K562 (cell line): ENCODE measurements around the gene WDR54. TPM values are rescaled to one million over a fixed set of nuclear protein-coding genes. Genes with fewer than 3 reads are reported as not detected.

Experiments
- ATAC-seq: fragments of 200-7000 bp; cut with Tn5 transposase; 3 replicates; pipeline ENCODE4 v1.9.1; 2020; ENCODE audit warnings: moderate library complexity
- BruUV-seq: library from RNA; stranded (reverse); fragments of 400-500 nt; replicated peaks from 2 replicates; lab custom pipeline; 2021; lab: Mats Ljungman, UMichigan
- CTCF ChIA-PET: fragments of 300-600 bp; formaldehyde crosslinking; extraction: SDS; loops from one replicate; lab custom pipeline; 2021; ENCODE audit warnings: low intra/inter-chr PET ratio; lab: Yijun Ruan, JAX
- POLR2A ChIA-PET: fragments of 300-600, 350-650 bp; sonication (Branson Sonifier 250); formaldehyde crosslinking; extraction: SDS; loops from one replicate; lab custom pipeline; 2021; ENCODE audit warnings: antibody characterized with exemption, inconsistent platforms; lab: Yijun Ruan, JAX
- DNase-seq, 4 experiments: peaks; one replicate each; pipeline versions ENCODE4 v3.0.0 to v3.0.0-alpha.2; 2011 to 2018; ENCODE audit warnings: low spot score in 3 of 4, mixed read lengths in 3 of 4; ENCODE audit errors: extremely low read depth in 1 of 4
- FAIRE-seq: peaks from 2 replicates; lab custom pipeline; 2011; peaks lifted over from hg19 to GRCh38; lab: Jason Lieb, UNC
- H2AFZ ChIP-seq: 2 replicates; pipeline ENCODE4 v1.6.0; 2011; ENCODE audit warnings: low read depth, low read length, control low read depth, inconsistent platforms
- H3K27ac ChIP-seq: fragments of 200-600 bp; 3 replicates; pipeline ENCODE4 v1.8.0; 2011; ENCODE audit warnings: low read depth, mild to moderate bottlenecking, control low read depth, inconsistent platforms, low read length, moderate library complexity, mixed read lengths; ENCODE audit errors: extremely low read depth
- H3K27me3 ChIP-seq, 2 experiments: fragments of 300-600 bp in 1 of 2; 2 replicates in 1 of 2; 3 replicates in 1 of 2; pipeline versions ENCODE4 v1.6.0 to v1.8.0; 2011; ENCODE audit warnings: inconsistent platforms in 2 of 2, low read length in 2 of 2, mild to moderate bottlenecking in 1 of 2, mixed read lengths in 1 of 2, moderate library complexity in 1 of 2; ENCODE audit not compliant: control insufficient read depth in 2 of 2, insufficient read depth in 2 of 2
- H3K36me3 ChIP-seq: fragments of 300-600 bp; 3 replicates; pipeline ENCODE4 v1.8.0; 2011; ENCODE audit warnings: mild to moderate bottlenecking, low read length, inconsistent platforms; ENCODE audit not compliant: control insufficient read depth, insufficient read depth
- H3K4me1 ChIP-seq, 2 experiments: fragments of 200-600 bp in 1 of 2; replicated peaks in 1 of 2; 2 replicates in 1 of 2; 3 replicates in 1 of 2; pipeline versions ENCODE4 v1.5.1 to v1.8.0; 2011; ENCODE audit warnings: inconsistent platforms in 2 of 2, low read length in 2 of 2, mild to moderate bottlenecking in 1 of 2, mixed read lengths in 1 of 2, moderate library complexity in 1 of 2; ENCODE audit not compliant: control insufficient read depth in 2 of 2, insufficient read depth in 2 of 2
- H3K4me2 ChIP-seq: 2 replicates; pipeline ENCODE4 v1.6.1; 2011; ENCODE audit warnings: low read length, control low read depth, inconsistent platforms, mixed read lengths; ENCODE audit not compliant: insufficient read depth
- H3K4me3 ChIP-seq: fragments of 200-600 bp; sonication (generic), shearing (Covaris generic); 2 replicates; pipeline ENCODE4 v1.5.1; 2016; ENCODE audit warnings: control low read depth, inconsistent platforms
- H3K79me2 ChIP-seq: fragments of 200-600 bp; 3 replicates; pipeline ENCODE4 v1.8.0; 2011; ENCODE audit warnings: low read length, inconsistent platforms; ENCODE audit not compliant: control insufficient read depth, insufficient read depth
- H3K9ac ChIP-seq, 2 experiments: 2 replicates each; pipeline versions ENCODE4 v1.6.0 to v1.6.1; 2011; ENCODE audit warnings: low read depth in 2 of 2, low read length in 2 of 2, control low read depth in 1 of 2, inconsistent platforms in 1 of 2, mild to moderate bottlenecking in 1 of 2, mixed read lengths in 1 of 2; ENCODE audit not compliant: insufficient read depth in 1 of 2
- H3K9me1 ChIP-seq: one replicate; pipeline ENCODE4 v1.6.0; 2011; ENCODE audit warnings: inconsistent platforms, mild to moderate bottlenecking, low read length, moderate library complexity; ENCODE audit not compliant: control insufficient read depth, insufficient read depth
- H3K9me3 ChIP-seq: replicated peaks from 2 replicates; pipeline ENCODE4 v1.5.1; 2011; ENCODE audit warnings: low read depth, low read length, inconsistent platforms; ENCODE audit not compliant: control insufficient read depth, insufficient read depth
- H4K20me1 ChIP-seq: replicated peaks from 2 replicates; pipeline ENCODE4 v1.6.1; 2011; ENCODE audit warnings: low read length, inconsistent platforms, mixed read lengths; ENCODE audit not compliant: control insufficient read depth, insufficient read depth
- GTF2F1 ChIP-seq: IDR thresholded peaks from 2 replicates; pipeline ENCODE4 v1.6.1; 2011; ENCODE audit warnings: low read depth, low read length, improper control_type of control experiment
- POLR3A ChIP-seq: IDR thresholded peaks from 2 replicates; pipeline ENCODE4 v1.6.1; 2011; ENCODE audit warnings: borderline replicate concordance, mild to moderate bottlenecking, moderate library complexity; ENCODE audit not compliant: insufficient read length, insufficient read depth; ENCODE audit errors: extremely low read depth
- POU5F1 ChIP-seq: fragments of 150-350 bp; IDR thresholded peaks from 2 replicates; pipeline ENCODE4 v1.6.1; 2014; ENCODE audit warnings: borderline replicate concordance, low read length, low read depth, mild to moderate bottlenecking; ENCODE audit not compliant: partially characterized antibody
- ZNF354B ChIP-seq: fragments of 250-450 bp; sonication (Bioruptor Pico); IDR thresholded peaks from 2 replicates; pipeline ENCODE4 v1.4.0; 2020
- WGBS: fragments of 100-300 bp; shearing (Covaris generic); methylation state at CpG from one replicate; pipeline ENCODE4 v1.1.6; 2016; ENCODE audit warnings: low coverage, mixed read lengths; ENCODE audit not compliant: insufficient coverage; ENCODE audit errors: missing lambda C conversion rate; 5-methylcytosine and 5-hydroxymethylcytosine counted together
- in situ Hi-C: fragments of 300-500 bp; cut with MboI; formaldehyde crosslinking; loops from 4 replicates; pipeline ENCODE4 v1.15.0; 2018; ENCODE audit warnings: inconsistent platforms, mixed read lengths
- intact Hi-C: fragments of 100-400 bp; cut with micrococcal nuclease; formaldehyde crosslinking; loops from 2 replicates; pipeline ENCODE4 v1.14.2; 2022
- polyA plus RNA-seq, 8 experiments: library from polyadenylated mRNA; depleted of rRNA in 4 of 8; stranded (reverse) in 5 of 8; unstranded in 3 of 8; fragments of >200 nt; fragmentation: Nextera tagmentation in 2 of 8; fragmentation: Illumina TruSeq in 1 of 8; extraction: Ambion mirVana in 2 of 8; extraction: Trizol in 1 of 8; gene quantifications; 2 replicates each; pipeline versions ENCODE4 v1.2.1 to v1.2.3, GENCODE V29; 2011 to 2014; ENCODE audit warnings: inconsistent platforms in 1 of 8, missing spikeins in 1 of 8
- total RNA-seq, 7 experiments: library from RNA; depleted of rRNA in 6 of 7; stranded (reverse); fragments of >200 nt in 6 of 7; fragmentation: Illumina TruSeq in 2 of 7; extraction: Trizol in 2 of 7; gene quantifications; 2 replicates each; pipeline versions ENCODE4 v1.2.1 to v1.2.3, GENCODE V29; 2011 to 2021; ENCODE audit warnings: low replicate concordance in 1 of 7
- TF ChIP-seq, protein P1 (sequence below), 2 experiments: fragments of 450-650 bp in 1 of 2; sonication (generic) in 1 of 2; formaldehyde crosslinking in 1 of 2; IDR thresholded peaks; 2 replicates each; pipeline versions ENCODE4 v1.7.1 to v1.9.0; 2016 to 2022; ENCODE audit warnings: inconsistent platforms in 1 of 2, mild to moderate bottlenecking in 1 of 2, missing genetic modification reagents in 1 of 2
- TF ChIP-seq, protein P2 (sequence below): fragments of 250-450 bp; sonication (Bioruptor Pico); IDR thresholded peaks from 2 replicates; pipeline ENCODE4 v1.5.0; 2020; ENCODE audit warnings: mild to moderate bottlenecking, borderline replicate concordance

The WDR54 gene
- total and polyA plus RNA-seq, 9 of the 15 experiments (the other 6 are each of a cell fraction or from before 2014, with no cell fraction given), result 5.2 to 15.2 (median 7.4) TPM

DNA sequence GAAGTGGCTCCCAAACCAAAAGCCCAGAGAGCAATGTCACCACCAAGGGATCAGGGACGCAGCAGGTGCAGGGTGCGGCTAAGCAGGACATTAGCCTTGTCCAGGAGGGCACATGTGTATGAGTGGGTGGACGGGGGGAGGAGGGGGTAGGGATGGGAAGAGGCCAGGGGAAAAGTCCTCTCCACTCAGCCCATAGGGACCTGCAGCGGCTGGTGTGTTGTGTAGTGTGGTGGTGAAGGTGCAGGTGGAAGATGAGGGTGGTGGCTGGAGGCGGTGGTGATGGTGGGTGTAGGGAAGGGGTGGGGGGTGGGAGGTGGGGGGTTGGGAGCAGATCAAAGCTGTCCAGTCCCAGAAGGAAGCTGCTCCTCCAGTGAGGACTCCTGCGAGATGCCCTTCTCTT is 3.8 kb upstream of the WDR54 start:
- no peak for TF ChIP-seq ZNF354B (CRISPR knock-in tag)
- TF ChIP-seq, protein P1, sequence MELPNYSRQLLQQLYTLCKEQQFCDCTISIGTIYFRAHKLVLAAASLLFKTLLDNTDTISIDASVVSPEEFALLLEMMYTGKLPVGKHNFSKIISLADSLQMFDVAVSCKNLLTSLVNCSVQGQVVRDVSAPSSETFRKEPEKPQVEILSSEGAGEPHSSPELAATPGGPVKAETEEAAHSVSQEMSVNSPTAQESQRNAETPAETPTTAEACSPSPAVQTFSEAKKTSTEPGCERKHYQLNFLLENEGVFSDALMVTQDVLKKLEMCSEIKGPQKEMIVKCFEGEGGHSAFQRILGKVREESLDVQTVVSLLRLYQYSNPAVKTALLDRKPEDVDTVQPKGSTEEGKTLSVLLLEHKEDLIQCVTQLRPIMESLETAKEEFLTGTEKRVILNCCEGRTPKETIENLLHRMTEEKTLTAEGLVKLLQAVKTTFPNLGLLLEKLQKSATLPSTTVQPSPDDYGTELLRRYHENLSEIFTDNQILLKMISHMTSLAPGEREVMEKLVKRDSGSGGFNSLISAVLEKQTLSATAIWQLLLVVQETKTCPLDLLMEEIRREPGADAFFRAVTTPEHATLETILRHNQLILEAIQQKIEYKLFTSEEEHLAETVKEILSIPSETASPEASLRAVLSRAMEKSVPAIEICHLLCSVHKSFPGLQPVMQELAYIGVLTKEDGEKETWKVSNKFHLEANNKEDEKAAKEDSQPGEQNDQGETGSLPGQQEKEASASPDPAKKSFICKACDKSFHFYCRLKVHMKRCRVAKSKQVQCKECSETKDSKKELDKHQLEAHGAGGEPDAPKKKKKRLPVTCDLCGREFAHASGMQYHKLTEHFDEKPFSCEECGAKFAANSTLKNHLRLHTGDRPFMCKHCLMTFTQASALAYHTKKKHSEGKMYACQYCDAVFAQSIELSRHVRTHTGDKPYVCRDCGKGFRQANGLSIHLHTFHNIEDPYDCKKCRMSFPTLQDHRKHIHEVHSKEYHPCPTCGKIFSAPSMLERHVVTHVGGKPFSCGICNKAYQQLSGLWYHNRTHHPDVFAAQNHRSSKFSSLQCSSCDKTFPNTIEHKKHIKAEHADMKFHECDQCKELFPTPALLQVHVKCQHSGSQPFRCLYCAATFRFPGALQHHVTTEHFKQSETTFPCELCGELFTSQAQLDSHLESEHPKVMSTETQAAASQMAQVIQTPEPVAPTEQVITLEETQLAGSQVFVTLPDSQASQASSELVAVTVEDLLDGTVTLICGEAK (IDR thresholded peaks at IDR 0.05), result no peak
- TF ChIP-seq, protein P1 (CRISPR knock-in tag; IDR thresholded peaks at IDR 0.05), result no peak
- TF ChIP-seq POLR3A, result no peak
- TF ChIP-seq POU5F1, result no peak
- TF ChIP-seq, protein P2, sequence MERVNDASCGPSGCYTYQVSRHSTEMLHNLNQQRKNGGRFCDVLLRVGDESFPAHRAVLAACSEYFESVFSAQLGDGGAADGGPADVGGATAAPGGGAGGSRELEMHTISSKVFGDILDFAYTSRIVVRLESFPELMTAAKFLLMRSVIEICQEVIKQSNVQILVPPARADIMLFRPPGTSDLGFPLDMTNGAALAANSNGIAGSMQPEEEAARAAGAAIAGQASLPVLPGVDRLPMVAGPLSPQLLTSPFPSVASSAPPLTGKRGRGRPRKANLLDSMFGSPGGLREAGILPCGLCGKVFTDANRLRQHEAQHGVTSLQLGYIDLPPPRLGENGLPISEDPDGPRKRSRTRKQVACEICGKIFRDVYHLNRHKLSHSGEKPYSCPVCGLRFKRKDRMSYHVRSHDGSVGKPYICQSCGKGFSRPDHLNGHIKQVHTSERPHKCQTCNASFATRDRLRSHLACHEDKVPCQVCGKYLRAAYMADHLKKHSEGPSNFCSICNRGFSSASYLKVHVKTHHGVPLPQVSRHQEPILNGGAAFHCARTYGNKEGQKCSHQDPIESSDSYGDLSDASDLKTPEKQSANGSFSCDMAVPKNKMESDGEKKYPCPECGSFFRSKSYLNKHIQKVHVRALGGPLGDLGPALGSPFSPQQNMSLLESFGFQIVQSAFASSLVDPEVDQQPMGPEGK (CRISPR knock-in tag), result no peak
- TF ChIP-seq GTF2F1, result no peak
- TF ChIP-seq, all 486 proteins: peak for 0
- H3K79me2 ChIP-seq, result no peaks in the 10 kb centered on the region
- H3K9me3 ChIP-seq, result no peaks in the 10 kb centered on the region
- ATAC-seq (no peak), DNase-seq (no peak), FAIRE-seq (no peak)
- no TSS peak for BruUV-seq
- no peak overlapping the region for H3K9ac ChIP-seq
- intact Hi-C loops, result no loop called here
- WGBS, result 23% methylated on average over 4 of the region's 6 CpGs
- H3K9me1 ChIP-seq, result no peaks in the 10 kb centered on the region
- no peak overlapping the region for H3K4me3 ChIP-seq
- H3K4me1 ChIP-seq, result peaks cover 5 to 45% of the 10 kb centered on the region in 2 experiments; a peak in 4 of 5 replicates
- H2AFZ ChIP-seq, result no peak overlapping the region
- no peak overlapping the region for H3K27ac ChIP-seq
- no peaks in the 10 kb centered on the region for H4K20me1 ChIP-seq
- H3K27me3 ChIP-seq, result peaks cover 4 to 29% of the 10 kb centered on the region in 2 experiments; a peak in 4 of 5 replicates
- ChIA-PET CTCF (no interaction called here), POLR2A (no interaction called here)
- in situ Hi-C loops, result no loop called here
- H3K4me2 ChIP-seq, result no peak overlapping the region
- H3K36me3 ChIP-seq, result no peaks in the 10 kb centered on the region
